LNCAP (cell line): ENCODE data around the gene RPL36A.

ENCODE experiments used
- TF ChIP-seq, protein P1 (sequence below): fragments of 450-650 bp; IDR thresholded peaks from 2 replicates; pipeline ENCODE4 v1.5.1; 2017; ENCODE audit warnings: mild to moderate bottlenecking

The RPL36A gene

DNA sequence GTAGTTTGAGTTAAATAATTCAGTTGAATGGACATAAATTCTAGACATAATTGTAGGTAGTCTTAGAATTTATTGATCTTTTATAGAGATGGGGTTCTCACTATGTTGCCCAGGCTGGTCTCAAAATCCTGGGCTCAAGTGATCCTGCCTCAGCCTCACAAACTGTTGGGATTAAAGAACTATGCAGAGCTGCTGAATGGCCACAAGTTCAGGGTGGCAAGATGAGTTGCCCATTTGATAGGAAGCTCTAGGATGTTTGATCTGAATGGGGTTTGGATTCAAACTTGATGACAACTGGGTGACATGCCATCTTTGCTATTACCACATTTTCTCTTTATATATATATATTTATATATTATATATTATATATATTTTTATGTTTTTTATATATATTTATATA, 3.6 kb downstream of the RPL36A start:
- TF ChIP-seq, protein P1, sequence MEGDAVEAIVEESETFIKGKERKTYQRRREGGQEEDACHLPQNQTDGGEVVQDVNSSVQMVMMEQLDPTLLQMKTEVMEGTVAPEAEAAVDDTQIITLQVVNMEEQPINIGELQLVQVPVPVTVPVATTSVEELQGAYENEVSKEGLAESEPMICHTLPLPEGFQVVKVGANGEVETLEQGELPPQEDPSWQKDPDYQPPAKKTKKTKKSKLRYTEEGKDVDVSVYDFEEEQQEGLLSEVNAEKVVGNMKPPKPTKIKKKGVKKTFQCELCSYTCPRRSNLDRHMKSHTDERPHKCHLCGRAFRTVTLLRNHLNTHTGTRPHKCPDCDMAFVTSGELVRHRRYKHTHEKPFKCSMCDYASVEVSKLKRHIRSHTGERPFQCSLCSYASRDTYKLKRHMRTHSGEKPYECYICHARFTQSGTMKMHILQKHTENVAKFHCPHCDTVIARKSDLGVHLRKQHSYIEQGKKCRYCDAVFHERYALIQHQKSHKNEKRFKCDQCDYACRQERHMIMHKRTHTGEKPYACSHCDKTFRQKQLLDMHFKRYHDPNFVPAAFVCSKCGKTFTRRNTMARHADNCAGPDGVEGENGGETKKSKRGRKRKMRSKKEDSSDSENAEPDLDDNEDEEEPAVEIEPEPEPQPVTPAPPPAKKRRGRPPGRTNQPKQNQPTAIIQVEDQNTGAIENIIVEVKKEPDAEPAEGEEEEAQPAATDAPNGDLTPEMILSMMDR, result no peak

DNA sequence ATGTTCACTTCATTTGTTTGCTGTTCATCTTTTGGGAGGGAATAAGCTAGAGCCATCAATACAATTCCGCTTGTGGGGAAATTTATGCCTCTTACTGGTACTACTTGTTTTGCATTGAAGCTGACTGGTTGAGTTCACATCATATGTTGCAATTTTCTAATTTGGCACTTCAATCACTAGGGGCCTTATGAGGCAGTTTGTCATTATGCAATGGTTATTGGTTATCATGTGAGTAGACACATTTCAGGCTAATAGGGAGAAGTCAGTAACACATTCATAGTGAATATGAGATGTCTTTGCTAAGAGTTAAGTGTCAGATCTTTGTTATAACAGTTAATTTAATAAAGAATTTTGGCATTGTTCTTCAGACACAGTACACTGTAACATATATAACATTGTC, 5.0 kb downstream of the RPL36A start:
- TF ChIP-seq, protein P1, result no peak

DNA sequence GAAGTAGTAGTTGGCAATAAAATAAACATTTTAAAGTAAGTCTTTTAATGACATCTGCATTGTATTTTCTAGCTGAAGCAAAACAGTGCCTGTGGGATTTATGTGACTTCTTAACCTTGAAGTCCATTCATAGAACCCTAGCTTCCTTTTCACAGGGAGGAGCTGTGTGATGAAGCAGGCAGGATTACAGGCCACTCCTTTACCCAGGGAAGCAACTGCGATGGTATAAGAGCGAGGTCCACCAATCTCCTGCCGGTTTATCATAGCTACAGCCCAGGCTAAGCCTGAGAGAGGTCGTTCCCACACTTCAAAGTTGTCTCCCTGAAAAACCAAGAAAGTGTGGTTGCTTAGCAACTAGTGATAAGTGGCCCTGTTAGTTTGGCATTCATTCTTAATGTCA, 7.0 kb downstream of the RPL36A start:
- TF ChIP-seq, protein P1, result no peak

DNA sequence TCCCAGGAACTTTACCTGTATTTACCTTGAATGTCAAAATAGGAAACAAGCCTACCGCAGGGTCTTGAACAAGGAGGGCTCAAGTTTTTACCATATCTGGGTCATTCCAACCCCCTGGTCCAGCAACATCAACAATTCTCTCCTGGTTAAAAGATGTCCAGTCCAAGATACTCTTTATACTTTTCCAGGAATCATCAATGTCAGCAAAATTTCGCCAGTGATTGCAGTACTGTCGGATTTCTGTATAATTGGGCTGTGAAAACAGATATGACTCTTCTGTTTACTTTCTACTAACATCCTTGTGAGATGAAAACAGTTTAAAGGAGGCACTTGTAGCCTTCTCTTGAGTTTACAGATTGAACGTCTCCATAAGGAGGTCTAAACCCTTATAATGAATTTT, 7.9 kb downstream of the RPL36A start:
- TF ChIP-seq, protein P1, result no peak

DNA sequence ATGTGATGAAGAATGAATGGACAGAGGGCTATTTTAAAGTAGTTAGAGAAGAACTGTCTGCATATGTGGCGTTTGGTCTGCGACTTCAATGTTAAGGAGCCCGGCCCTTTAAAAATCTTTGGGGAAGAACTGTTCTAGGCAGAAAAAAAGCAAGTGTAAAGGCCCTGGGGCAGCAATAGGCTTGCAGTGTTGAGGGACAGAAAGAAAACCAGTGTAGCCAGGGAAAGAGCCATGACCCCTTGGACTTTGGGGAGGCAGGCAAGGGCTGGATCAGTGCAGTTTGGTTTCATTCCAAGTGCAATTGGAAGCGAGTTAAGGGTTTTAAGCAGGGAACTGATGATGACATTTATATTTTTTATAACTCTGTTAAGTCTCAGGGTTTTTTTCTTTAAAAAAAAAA, 9.0 kb downstream of the RPL36A start:
- TF ChIP-seq, protein P1, result no peak

DNA sequence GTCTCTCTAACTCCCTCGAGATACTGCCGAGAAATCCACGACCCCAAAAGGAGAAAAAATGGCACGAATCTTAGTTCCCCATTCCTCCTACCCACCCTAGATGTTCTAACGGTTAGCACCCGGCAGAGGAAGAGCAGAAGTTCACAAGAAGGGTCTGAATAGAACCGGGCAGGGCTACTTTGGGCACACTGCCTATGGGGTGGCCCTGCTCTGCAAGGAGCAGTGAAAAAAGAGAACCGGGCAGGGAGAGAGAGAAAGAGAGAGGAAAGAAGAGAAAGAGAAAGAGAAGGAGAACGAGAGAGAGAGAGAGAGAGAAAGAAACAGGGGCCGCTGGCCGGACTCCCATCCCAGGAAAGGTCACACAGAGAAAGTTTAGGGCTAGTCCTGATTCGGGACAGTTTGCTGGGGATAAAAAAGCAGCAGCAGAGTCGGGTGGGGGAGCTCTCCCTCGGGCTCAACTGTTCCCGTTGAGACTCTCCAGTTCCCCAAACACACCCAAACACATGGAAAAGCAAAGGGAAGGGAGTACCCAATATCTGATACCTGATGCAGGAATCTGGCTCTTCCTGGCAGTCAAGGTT, 16.4 kb downstream of the RPL36A start:
- TF ChIP-seq, protein P1, result no peak

DNA sequence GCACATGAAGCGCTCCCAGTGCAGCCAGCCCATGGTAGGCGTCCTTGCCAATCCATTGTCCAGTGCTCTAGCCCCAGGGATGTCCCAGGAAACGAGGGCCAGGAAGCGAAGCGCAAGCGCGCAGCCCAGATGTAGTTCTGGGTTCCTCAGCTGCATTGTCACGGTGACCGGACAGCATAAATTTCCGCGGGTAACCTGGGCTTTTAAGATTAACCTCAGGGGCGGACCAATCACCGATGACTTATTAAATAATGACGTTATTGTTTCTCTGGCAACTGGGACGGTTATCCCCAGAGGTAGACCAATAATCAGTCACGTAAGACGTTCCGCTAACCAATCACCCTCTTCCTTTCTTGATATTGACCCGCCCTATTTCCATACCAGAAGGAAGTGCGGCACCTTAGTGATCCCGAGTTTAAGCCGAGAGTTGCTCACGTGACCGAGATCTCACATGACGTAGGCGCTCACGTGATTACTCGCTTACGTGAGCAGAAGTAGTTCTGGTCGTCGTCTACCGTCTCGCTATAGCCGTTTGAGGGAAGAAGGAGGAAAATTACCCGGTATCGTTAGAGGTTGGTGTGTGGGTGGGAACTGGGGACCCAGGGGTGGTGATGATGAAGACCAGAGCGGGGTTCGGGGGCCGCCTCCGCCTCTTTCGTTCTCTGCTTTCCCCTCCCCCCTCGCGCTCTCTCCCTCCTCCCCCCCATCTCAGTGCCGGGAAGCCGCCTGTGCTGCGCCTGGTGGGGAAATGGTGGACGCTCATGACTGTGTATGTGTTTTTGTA, 17.1 kb downstream of the RPL36A start, which contains the start of the genes GLA and HNRNPH2:
TSS of gene GLA (minus strand) at position 178 of the 784 bp plus-strand sequence. CDS start at position 156, 22 bp downstream.
TSS of gene HNRNPH2 (plus strand) at position 475 of the 784 bp plus-strand sequence. CDS start 3,767 bp downstream, outside the sequence.
- TF ChIP-seq, protein P1, result no peak
